ENCODE data around the gene TRABD2B. TPM values are rescaled to one million over a fixed set of nuclear protein-coding genes. Genes with fewer than 3 reads are reported as not detected.

Gene TRABD2B
- total RNA-seq, 2 donors from 2014 or later, result 3.8 to 10.7 TPM

GRCh38 chr1:47782414-47783166 is 214.6 kb downstream of the TRABD2B start:
- TF ChIP-seq CTCF (IDR thresholded peaks at IDR 0.05), result no peak
- Histone ChIP-seq H3K27ac (peak overlapping the region; percentile 18 to 22), H3K4me1 (ENCODE audit: control insufficient read depth in 1 of 2, low read depth in 2 of 2) (peaks cover 29 to 67% of the 10 kb centered on the region in 2 donors), H3K4me3 (no peak overlapping the region), H3K27me3 (replicated peaks; ENCODE audit: insufficient read depth) (no peaks in the 10 kb centered on the region), H3K9me3 (no peaks in the 10 kb centered on the region), H3K36me3 (no peaks in the 10 kb centered on the region)
- DNase-seq (ENCODE audit: low spot score) (peak; percentile 36), ATAC-seq (ENCODE audit: insufficient number of reproducible peaks, low FRiP score, low read depth) (no peak)

- Histone ChIP-seq H3K4me1 (ENCODE audit: control insufficient read depth in 1 of 2, low read depth in 2 of 2) (peaks cover 29 to 65% of the 10 kb centered on the region in 2 donors), H3K27ac (peak overlapping the region in 1 of 2 donors; percentile 4), H3K4me3 (no peak overlapping the region), H3K36me3 (no peaks in the 10 kb centered on the region), H3K9me3 (no peaks in the 10 kb centered on the region), H3K27me3 (replicated peaks; ENCODE audit: insufficient read depth) (no peaks in the 10 kb centered on the region)
- no peak for ATAC-seq (ENCODE audit: insufficient number of reproducible peaks, low FRiP score, low read depth)
- TF ChIP-seq CTCF (IDR thresholded peaks at IDR 0.05), result no peak
- no peak for DNase-seq (ENCODE audit: low spot score)
Observed at GRCh38 chr1:47781171-47781959, 215.8 kb downstream of the TRABD2B start.

- ATAC-seq (ENCODE audit: insufficient number of reproducible peaks, low FRiP score, low read depth), result no peak
- Histone ChIP-seq H3K27ac (no peak overlapping the region), H3K9me3 (no peaks in the 10 kb centered on the region), H3K27me3 (replicated peaks; ENCODE audit: insufficient read depth) (no peaks in the 10 kb centered on the region), H3K4me1 (ENCODE audit: control insufficient read depth in 1 of 2, low read depth in 2 of 2) (peaks cover 21 to 56% of the 10 kb centered on the region in 2 donors), H3K4me3 (no peak overlapping the region), H3K36me3 (no peaks in the 10 kb centered on the region)
- no peak for TF ChIP-seq CTCF (IDR thresholded peaks at IDR 0.05)
- no peak for DNase-seq (ENCODE audit: low spot score)
Observed at GRCh38 chr1:47780469-47780995, 216.7 kb downstream of the TRABD2B start.

GRCh38 chr1:47779613-47780012 is 217.6 kb downstream of the TRABD2B start:
- Histone ChIP-seq H3K27me3 (replicated peaks; ENCODE audit: insufficient read depth) (no peaks in the 10 kb centered on the region), H3K4me3 (no peak overlapping the region), H3K4me1 (ENCODE audit: control insufficient read depth in 1 of 2, low read depth in 2 of 2) (peaks cover 12 to 47% of the 10 kb centered on the region in 2 donors), H3K27ac (no peak overlapping the region), H3K36me3 (no peaks in the 10 kb centered on the region), H3K9me3 (no peaks in the 10 kb centered on the region)
- TF ChIP-seq CTCF (IDR thresholded peaks at IDR 0.05), result no peak
- no peak for DNase-seq (ENCODE audit: low spot score)
- no peak for ATAC-seq (ENCODE audit: insufficient number of reproducible peaks, low FRiP score, low read depth)

GRCh38 chr1:47778280-47778679 is 218.9 kb downstream of the TRABD2B start:
- no peak for DNase-seq (ENCODE audit: low spot score)
- Histone ChIP-seq H3K4me3 (no peak overlapping the region), H3K36me3 (no peaks in the 10 kb centered on the region), H3K9me3 (no peaks in the 10 kb centered on the region), H3K27ac (no peak overlapping the region), H3K27me3 (replicated peaks; ENCODE audit: insufficient read depth) (no peaks in the 10 kb centered on the region), H3K4me1 (ENCODE audit: control insufficient read depth in 1 of 2, low read depth in 2 of 2) (peaks cover 8 to 34% of the 10 kb centered on the region in 2 donors)
- no peak for ATAC-seq (ENCODE audit: insufficient number of reproducible peaks, low FRiP score, low read depth)
- no peak for TF ChIP-seq CTCF (IDR thresholded peaks at IDR 0.05)
